Kidney (tissue), 14 donors: ENCODE measurements around the gene NEAT1. TPM values are rescaled to one million over a fixed set of nuclear protein-coding genes. Genes with fewer than 3 reads are reported as not detected.
"Not testable (repeated sequence)": the region's sequence is repeated elsewhere in the genome, so short reads cannot be mapped to it uniquely, and the experiment has no call there.

Experiments
- DNase-seq, 5 donors: peaks; one replicate each; pipeline ENCODE4 v3.0.0-alpha.2; 2013 to 2020
- FAIRE-seq: peaks from 2 replicates; lab custom pipeline; 2012; peaks lifted over from hg19 to GRCh38; lab: Jason Lieb, UNC
- H3K27ac ChIP-seq, 2 donors: one replicate each; pipeline ENCODE4 v1.7.0; 2013; ENCODE audit warnings: low read depth in 2 of 2, low read length in 2 of 2, inconsistent platforms in 1 of 2
- H3K27me3 ChIP-seq: one replicate; pipeline ENCODE4 v1.7.1; 2013; ENCODE audit warnings: low read length, inconsistent platforms; ENCODE audit not compliant: control insufficient read depth, insufficient read depth
- H3K36me3 ChIP-seq, 3 donors: one replicate each; pipeline versions ENCODE4 v1.7.0 to v1.7.1; 2013; ENCODE audit warnings: low read length in 3 of 3, control low read depth in 1 of 3, inconsistent platforms in 1 of 3; ENCODE audit not compliant: insufficient read depth in 3 of 3, control insufficient read depth in 2 of 3
- H3K4me1 ChIP-seq, 3 donors: one replicate each; pipeline versions ENCODE4 v1.7.0 to v1.7.1; 2013; ENCODE audit warnings: low read length in 3 of 3, inconsistent platforms in 1 of 3, low read depth in 1 of 3; ENCODE audit not compliant: control insufficient read depth in 2 of 3, insufficient read depth in 2 of 3
- H3K4me3 ChIP-seq, 3 donors: one replicate each; pipeline versions ENCODE4 v1.7.0 to v1.8.1; 2013; ENCODE audit warnings: low read length in 3 of 3, control low read depth in 1 of 3, inconsistent platforms in 1 of 3
- H3K9ac ChIP-seq, 3 donors: one replicate each; pipeline versions ENCODE4 v1.7.0 to v1.7.1; 2013; ENCODE audit warnings: low read length in 3 of 3, control low read depth in 1 of 3, inconsistent platforms in 1 of 3
- H3K9me3 ChIP-seq, 3 donors: one replicate each; pipeline versions ENCODE4 v1.7.0 to v1.7.1; 2013; ENCODE audit warnings: low read length in 3 of 3, control low read depth in 1 of 3, inconsistent platforms in 1 of 3; ENCODE audit not compliant: control insufficient read depth in 2 of 3, insufficient read depth in 1 of 3
- CTCF ChIP-seq: IDR thresholded peaks from 3 replicates; pipeline ENCODE4 v1.5.1; 2012; ENCODE audit warnings: mild to moderate bottlenecking, moderate library complexity, borderline replicate concordance; ENCODE audit not compliant: insufficient read depth; ENCODE audit errors: extremely low read depth
- intact Hi-C: fragments of 100-400 bp; cut with DNase I; formaldehyde crosslinking; loops from one replicate; pipeline ENCODE4 v1.11.1; 2022
- polyA plus RNA-seq: library from polyadenylated mRNA; stranded (reverse); fragments of 350-450 nt; fragmentation: Illumina TruSeq; extraction: RNeasy Lipid Tissue Mini Kit (QIAGEN cat#74804); gene quantifications from one replicate; pipeline ENCODE4 v1.2.3, GENCODE V29; 2014; ENCODE audit warnings: low read depth, low replicate concordance; ENCODE audit not compliant: insufficient read depth
- total RNA-seq: library from RNA; stranded (reverse); fragmentation: NEBNext Ultra II Directional; extraction: Animal tissue kit (Norgen Biotek cat#: 25700); gene quantifications from one replicate; pipeline ENCODE4 v1.2.1, GENCODE V29; 2021
- donor health status: control.
- donor health status: control.
- donor health status: control.
- donor health status: control.
- donor health status: control.
- donor health status: DM: yes; HTN: yes; CAD: no.
- donor health status: Normal renal cell carcinoma (clear cell type).

The NEAT1 gene
- total and polyA plus RNA-seq, 2 donors from 2014 or later, result 595 to 1,006 TPM

- DNase-seq, result peak in 1 of 5 donors; percentile 48
- H3K27ac ChIP-seq, result peak overlapping the region in 1 of 2 donors; percentile 7
- peaks cover 0 to 4% (median 0%) of the 10 kb centered on the region in 3 donors for H3K4me1 ChIP-seq
Observed at GRCh38 chr11:65448418-65449105, 26.0 kb downstream of the NEAT1 start.

GRCh38 chr11:65451301-65451700, 28.7 kb downstream of the NEAT1 start:
- H3K9ac ChIP-seq, H3K4me3 ChIP-seq, H3K27ac ChIP-seq, H3K27me3 ChIP-seq, H3K36me3 ChIP-seq, intact Hi-C loops, FAIRE-seq, H3K9me3 ChIP-seq, H3K4me1 ChIP-seq: not testable (repeated sequence)
- peak in 1 of 5 donors; percentile 32 for DNase-seq

More at GRCh38 chr11:65448418-65449105, 26.0 kb downstream of the NEAT1 start:
- H3K9me3 ChIP-seq, result no peaks in the 10 kb centered on the region
- H3K9ac ChIP-seq, result no peak overlapping the region
- TF ChIP-seq CTCF, result no peak
- no peak for FAIRE-seq
- H3K27me3 ChIP-seq, result no peaks in the 10 kb centered on the region
- peaks cover 0 to 21% (median 3%) of the 10 kb centered on the region in 3 donors for H3K36me3 ChIP-seq
- H3K4me3 ChIP-seq, result no peak overlapping the region
- intact Hi-C loops, result no loop called here

GRCh38 chr11:65452259-65452658, 29.7 kb downstream of the NEAT1 start:
- H3K4me1 ChIP-seq, intact Hi-C loops, H3K4me3 ChIP-seq, H3K27me3 ChIP-seq, H3K27ac ChIP-seq, H3K36me3 ChIP-seq, FAIRE-seq, H3K9me3 ChIP-seq, H3K9ac ChIP-seq, DNase-seq: not testable (repeated sequence)

GRCh38 chr11:65452806-65453490, 30.4 kb downstream of the NEAT1 start:
- TF ChIP-seq CTCF, result no peak
- Histone ChIP-seq H3K36me3 (no peaks in the 10 kb centered on the region), H3K9me3 (no peaks in the 10 kb centered on the region), H3K9ac (no peak overlapping the region), H3K4me1 (peaks cover 0 to 5% (median 4%) of the 10 kb centered on the region in 3 donors), H3K27ac (no peak overlapping the region), H3K4me3 (no peak overlapping the region), H3K27me3 (no peaks in the 10 kb centered on the region)
- intact Hi-C loops, result no loop called here
- peak in 1 of 5 donors; percentile 52 for DNase-seq
- FAIRE-seq, result no peak
